ENCODE data around the gene TRAIP. TPM values are rescaled to one million over a fixed set of nuclear protein-coding genes. Genes with fewer than 3 reads are reported as not detected.
A peak's percentile ranks its signal among the peaks of the same experiment; 100 is the strongest.
"Not testable (repeated sequence)": the region's sequence is repeated elsewhere in the genome, so short reads cannot be mapped to it uniquely, and the experiment has no call there.

The TRAIP gene
- total RNA-seq, 1 donor from 2014 or later = 5.5 TPM

- ATAC-seq = no peak
Observed at GRCh38 chr3:49790626-49791411, 65.5 kb downstream of the TRAIP start.

GRCh38 chr3:49788056-49788455, 68.3 kb downstream of the TRAIP start:
- ATAC-seq = no peak

GRCh38 chr3:49787536-49787935, 68.8 kb downstream of the TRAIP start:
- no peak for ATAC-seq

GRCh38 chr3:49787182-49787464, 69.2 kb downstream of the TRAIP start:
- ATAC-seq = peak; percentile 74

GRCh38 chr3:49786357-49787181, 69.8 kb downstream of the TRAIP start, which contains the start of gene IP6K1:
Gene IP6K1 (minus strand): TSS chr3:49786542. CDS start chr3:49748040, 38,502 bp downstream.
- ATAC-seq = peak; percentile 99

- peak; percentile 53 for ATAC-seq
Observed at GRCh38 chr3:49785565-49786356, 70.6 kb downstream of the TRAIP start.

- ATAC-seq = not testable (repeated sequence)
Observed at GRCh38 chr3:49782277-49782676, 74.1 kb downstream of the TRAIP start.

- no peak for ATAC-seq
Observed at GRCh38 chr3:49781415-49782199, 74.8 kb downstream of the TRAIP start.

- not testable (repeated sequence) for ATAC-seq
Observed at GRCh38 chr3:49780975-49781365, 75.4 kb downstream of the TRAIP start.

- no peak for ATAC-seq
Observed at GRCh38 chr3:49780080-49780974, 76.0 kb downstream of the TRAIP start.

GRCh38 chr3:49779358-49780079, 76.8 kb downstream of the TRAIP start:
- no peak for ATAC-seq

Other genes starting within 250 kb of the TRAIP start
- 103 TPM for gene APEH, start 182.2 kb downstream of the TRAIP start, total RNA-seq
- 7.6 TPM for gene MST1, start 167.1 kb downstream of the TRAIP start, total RNA-seq
- gene RNF123, start 167.0 kb downstream of the TRAIP start, total RNA-seq = 19.4 TPM
- not detected for gene AMIGO3, start 136.9 kb downstream of the TRAIP start, total RNA-seq
- 22.5 TPM for gene GMPPB, start 132.6 kb downstream of the TRAIP start, total RNA-seq
- gene IP6K1, start 70.0 kb downstream of the TRAIP start, total RNA-seq = 19.9 TPM
- not detected for gene CDHR4, start 56.7 kb downstream of the TRAIP start, total RNA-seq
- gene INKA1, start 53.3 kb downstream of the TRAIP start, total RNA-seq = 14.2 TPM
- 15.3 TPM for gene UBA7, start 42.6 kb downstream of the TRAIP start, total RNA-seq
- not detected for gene CAMKV, start 13.3 kb upstream of the TRAIP start, total RNA-seq
- 14.1 TPM for gene MST1R, start 47.3 kb upstream of the TRAIP start, total RNA-seq
- gene MON1A, start 73.2 kb upstream of the TRAIP start, total RNA-seq = 8.5 TPM
- 32.0 TPM for gene RBM6, start 83.6 kb upstream of the TRAIP start, total RNA-seq
- gene RBM5, start 232.4 kb upstream of the TRAIP start, total RNA-seq = 59.5 TPM

All from esophagus mucosa (tissue), 1 donor.